ENCODE results near the gene COMT. TPM values are rescaled to one million over a fixed set of nuclear protein-coding genes. Genes with fewer than 3 reads are reported as not detected.

The COMT gene
- polyA plus RNA-seq, 6 donors from 2014 or later = 62.2 to 76.0 (median 69.6) TPM

DNA sequence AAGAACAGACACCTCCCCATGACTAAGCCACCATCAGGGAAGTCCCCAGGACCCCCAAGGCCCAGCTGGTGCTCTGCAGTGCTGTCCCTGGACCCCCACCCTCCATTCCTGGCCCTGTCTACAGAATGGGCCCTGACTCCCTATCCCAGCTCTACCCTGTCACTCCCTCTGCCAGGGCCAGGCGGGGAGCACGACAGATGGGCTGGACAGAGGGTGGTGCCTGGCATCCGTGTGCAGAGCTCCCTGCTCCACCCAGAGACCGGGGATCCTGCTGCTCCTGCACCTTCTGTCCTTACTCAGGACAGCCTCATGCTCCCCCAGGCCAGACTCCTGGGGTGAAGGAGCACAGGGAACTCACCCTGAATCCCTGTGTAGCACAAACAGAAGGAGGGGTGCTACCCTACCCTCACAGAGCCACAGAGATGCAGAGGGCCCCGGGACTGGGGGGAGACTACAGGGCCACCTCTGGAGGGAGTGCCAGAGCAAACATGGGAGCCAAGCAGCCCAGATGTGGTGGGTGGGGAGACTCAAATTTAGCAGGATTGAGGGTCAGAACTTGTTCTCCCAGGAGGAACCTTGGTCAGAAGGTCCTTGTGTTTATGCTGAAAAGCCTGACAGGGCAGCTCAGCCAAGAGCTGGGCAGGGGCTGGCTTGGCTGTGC is 73.1 kb downstream of the COMT start:
- Mint-ChIP-seq H3K9me3 (no peaks in the 10 kb centered on the region), H3K36me3 (no peaks in the 10 kb centered on the region), H3K4me1 (peaks cover 6 to 16% (median 13%) of the 10 kb centered on the region in 3 donors), H3K27ac (no peak overlapping the region), H3K27me3 (peaks cover 0 to 9% (median 8%) of the 10 kb centered on the region in 3 donors), H3K4me3 (peak overlapping the region in 7 of 8 donors; percentile 50 to 87 (median 78))
- ATAC-seq (ENCODE audit: low read depth in 2 of 2) (no peak), DNase-seq (no peak)

DNA sequence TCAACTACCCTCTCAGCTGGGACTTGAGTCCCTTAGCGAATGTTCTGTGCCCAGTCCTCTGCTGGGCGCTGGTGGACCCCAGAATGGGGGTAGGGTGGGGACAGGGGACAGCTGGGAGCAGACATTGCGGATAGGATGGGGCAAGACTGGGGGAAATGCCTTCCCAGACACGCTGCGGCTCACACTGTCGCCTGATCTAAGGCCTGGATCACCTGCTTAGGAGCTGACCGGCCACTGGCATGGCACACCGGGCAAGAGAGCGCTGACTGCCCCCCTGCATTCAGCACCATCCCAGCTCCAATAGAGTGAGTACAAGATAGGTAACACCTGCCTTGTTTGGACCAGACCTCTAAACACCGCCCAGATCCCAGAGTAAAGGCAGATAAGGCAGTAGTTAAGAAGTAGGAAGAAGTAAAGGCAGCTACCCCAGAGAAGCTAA is 73.6 kb downstream of the COMT start:
- peak overlapping the region; percentile 49 to 87 (median 75) for H3K4me3 Mint-ChIP-seq
- peak overlapping the region in 1 of 6 donors; percentile 24 for H3K27ac Mint-ChIP-seq
- DNase-seq = no peak
- no peaks in the 10 kb centered on the region for H3K9me3 Mint-ChIP-seq
- peaks cover 7 to 19% (median 15%) of the 10 kb centered on the region in 3 donors for H3K4me1 Mint-ChIP-seq
- no peak for ATAC-seq (ENCODE audit: low read depth in 2 of 2)
- no peaks in the 10 kb centered on the region for H3K36me3 Mint-ChIP-seq
- H3K27me3 Mint-ChIP-seq = peaks cover 0 to 9% (median 8%) of the 10 kb centered on the region in 3 donors

DNA sequence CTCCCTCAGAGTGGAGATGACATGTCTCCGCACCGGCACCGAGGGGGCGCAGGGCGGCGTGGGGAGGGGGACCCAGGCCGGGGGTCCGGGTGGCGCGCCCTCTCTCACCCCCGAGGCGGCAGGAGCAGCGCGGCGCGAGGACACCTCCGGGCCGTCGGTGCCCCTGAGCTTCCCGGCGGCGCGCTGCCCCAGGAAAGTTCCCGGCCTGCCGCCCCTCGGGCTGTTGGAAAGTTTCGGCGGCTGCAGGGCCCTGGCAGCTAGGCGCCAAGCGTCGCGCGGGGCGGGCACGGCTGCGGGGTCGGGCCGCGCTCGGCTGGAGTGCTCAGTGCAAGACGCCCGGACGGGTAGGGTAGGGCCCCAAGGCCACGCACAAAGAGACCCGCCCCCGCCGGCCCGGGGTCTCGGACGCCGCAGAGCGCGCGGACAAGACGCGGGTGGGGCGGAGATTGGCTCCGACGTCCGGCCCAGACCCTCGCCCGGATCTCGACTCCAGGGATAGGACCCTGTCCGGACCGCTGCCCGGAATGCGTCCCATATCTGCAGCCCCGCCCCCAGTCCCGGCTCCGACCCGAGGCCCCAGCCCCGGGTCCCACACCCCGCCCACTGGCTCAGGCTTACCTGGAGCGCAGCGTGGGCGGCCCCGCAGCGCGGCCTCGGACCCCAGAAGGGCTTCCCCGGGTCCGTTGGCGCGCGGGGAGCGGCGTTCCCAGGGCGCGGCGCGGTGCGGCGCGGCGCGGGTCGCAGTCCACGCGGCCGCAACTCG is 74.6 kb downstream of the COMT start:
- Mint-ChIP-seq H3K27ac (no peak overlapping the region), H3K4me3 (peak overlapping the region in 5 of 8 donors; percentile 20 to 96 (median 63)), H3K4me1 (peaks cover 11 to 23% (median 19%) of the 10 kb centered on the region in 3 donors), H3K27me3 (peaks cover 0 to 9% (median 8%) of the 10 kb centered on the region in 3 donors), H3K9me3 (no peaks in the 10 kb centered on the region), H3K36me3 (no peaks in the 10 kb centered on the region)
- DNase-seq = peak; percentile 22
- no peak for ATAC-seq (ENCODE audit: low read depth in 2 of 2)

DNA sequence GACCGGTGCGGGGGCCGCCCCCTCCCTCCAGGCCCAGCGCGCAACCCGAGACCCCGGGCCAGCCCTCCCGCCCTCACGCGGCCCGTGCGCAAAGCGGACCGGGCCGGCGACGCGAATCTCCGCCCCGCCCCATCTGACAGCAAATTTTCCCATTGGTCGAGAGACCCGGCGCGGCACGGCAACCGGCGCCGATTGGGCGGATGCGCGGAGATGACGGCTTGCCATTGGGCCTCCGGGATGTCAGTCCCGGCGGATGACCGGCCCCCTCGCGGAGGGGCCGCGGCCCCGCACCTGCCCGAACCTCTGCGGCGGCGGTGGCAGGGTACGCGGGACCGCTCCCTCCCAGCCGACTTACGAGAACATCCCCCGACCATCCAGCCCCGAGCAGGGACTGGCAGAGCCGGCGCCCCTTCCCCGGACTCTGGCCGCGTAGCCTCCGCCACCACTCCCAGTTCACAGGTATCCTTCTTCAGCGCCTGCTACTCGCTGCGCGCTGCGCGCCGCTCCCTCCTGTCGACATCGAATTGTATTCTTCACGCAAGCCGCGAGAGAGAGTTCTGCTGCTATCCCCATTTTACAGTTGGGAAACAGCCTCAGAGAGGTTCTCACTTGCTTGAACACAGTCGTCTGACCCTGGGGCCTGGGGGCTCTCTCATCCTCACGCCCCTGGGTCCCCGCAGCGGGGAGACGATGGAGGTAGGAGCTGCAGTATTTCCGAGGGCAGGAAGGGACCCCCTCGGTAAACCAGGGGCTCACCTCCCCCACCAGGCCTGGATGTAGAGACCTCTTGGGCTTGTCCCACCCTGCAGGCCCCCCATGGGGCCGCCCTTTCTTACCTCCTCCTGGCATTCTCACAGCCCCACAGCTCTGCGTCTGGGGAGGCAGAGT is 75.4 kb downstream of the COMT start, which contains the start of gene ARVCF:
Gene ARVCF (minus strand): TSS at position 90 of the 888 bp plus-strand sequence. CDS start 26,029 bp downstream, outside the sequence.
- ATAC-seq (ENCODE audit: low read depth in 2 of 2) (peak; percentile 70 to 71), DNase-seq (peak; percentile 92)
- Mint-ChIP-seq H3K27me3 (peaks cover 0 to 9% (median 8%) of the 10 kb centered on the region in 3 donors), H3K9me3 (no peaks in the 10 kb centered on the region), H3K4me3 (peak within 1 kb of the TSS; percentile 81 to 96 (median 91)), H3K36me3 (no peaks in the 10 kb centered on the region), H3K27ac (peak within 1 kb of the TSS in 3 of 6 donors; percentile 24 to 88 (median 68)), H3K4me1 (peaks cover 19 to 32% (median 25%) of the 10 kb centered on the region in 3 donors)

DNA sequence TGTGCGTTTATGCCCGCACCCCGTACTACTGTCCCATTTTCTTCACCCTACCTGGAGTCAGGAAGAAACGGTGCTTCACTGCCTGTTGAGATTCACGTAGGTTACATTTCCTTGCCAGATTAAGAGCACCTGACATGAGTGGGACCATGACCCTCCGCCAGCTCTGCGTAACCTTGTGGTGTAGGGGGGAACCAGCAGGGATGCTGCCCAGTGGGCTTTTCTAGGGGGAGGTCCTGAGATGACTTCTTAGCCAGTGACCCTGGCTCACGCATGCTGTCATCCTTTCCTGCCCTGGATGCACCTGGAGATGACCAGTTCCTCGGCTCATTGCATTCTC is 76.0 kb downstream of the COMT start:
- H3K9me3 Mint-ChIP-seq = no peaks in the 10 kb centered on the region
- H3K36me3 Mint-ChIP-seq = no peaks in the 10 kb centered on the region
- DNase-seq (no peak), ATAC-seq (ENCODE audit: low read depth in 2 of 2) (no peak)
- H3K4me1 Mint-ChIP-seq = peaks cover 25 to 38% (median 30%) of the 10 kb centered on the region in 3 donors
- H3K27me3 Mint-ChIP-seq = peaks cover 0 to 9% (median 8%) of the 10 kb centered on the region in 3 donors
- H3K27ac Mint-ChIP-seq = peak overlapping the region in 1 of 6 donors; percentile 68
- peak overlapping the region; percentile 81 to 96 (median 91) for H3K4me3 Mint-ChIP-seq

DNA sequence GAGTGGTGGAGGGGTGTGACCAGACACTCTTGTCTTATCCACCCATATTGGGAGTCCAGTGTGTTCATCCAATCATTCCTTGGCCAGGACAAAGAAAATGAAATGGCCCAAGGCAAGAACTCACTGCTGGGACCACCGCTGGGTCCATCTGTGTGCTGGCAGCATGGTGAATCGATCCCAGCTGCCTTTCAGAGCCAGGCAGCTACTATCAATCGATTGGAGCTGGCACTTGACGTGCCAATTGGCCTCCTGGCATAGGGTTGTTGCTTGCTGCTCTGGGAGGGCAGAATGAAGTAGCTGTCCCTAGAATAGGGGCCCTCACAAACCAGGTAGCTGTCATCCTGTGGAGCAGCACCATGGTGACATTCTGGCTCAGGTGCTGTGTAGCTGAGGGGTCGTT is 76.4 kb downstream of the COMT start:
- H3K4me1 Mint-ChIP-seq = peaks cover 28 to 42% (median 34%) of the 10 kb centered on the region in 3 donors
- H3K36me3 Mint-ChIP-seq = no peaks in the 10 kb centered on the region
- no peak for DNase-seq
- ATAC-seq (ENCODE audit: low read depth in 2 of 2) = no peak
- peak overlapping the region in 1 of 6 donors; percentile 68 for H3K27ac Mint-ChIP-seq
- H3K27me3 Mint-ChIP-seq = peaks cover 0 to 9% (median 8%) of the 10 kb centered on the region in 3 donors
- H3K9me3 Mint-ChIP-seq = no peaks in the 10 kb centered on the region
- H3K4me3 Mint-ChIP-seq = peak overlapping the region; percentile 70 to 96 (median 90)

Other genes starting within 250 kb of the COMT start
- gene SEPTIN5, start 227.3 kb upstream of the COMT start, polyA plus RNA-seq (ENCODE audit: low read depth in 6 of 6) = 1 to 10 TPM in 3 of 6 donors, under 1 TPM in 2, not detected in 1; 0.38 to 1.6 (median 1.0) TPM
- gene GP1BB, start 218.2 kb upstream of the COMT start, polyA plus RNA-seq (ENCODE audit: low read depth in 6 of 6) = 1 to 10 TPM in 5 of 6 donors, under 1 TPM in 1; 0.38 to 6.2 (median 4.0) TPM
- gene TBX1, start 181.0 kb upstream of the COMT start, polyA plus RNA-seq (ENCODE audit: low read depth in 6 of 6) = not detected
- 10 to 100 TPM in 4 of 6 donors, 1 to 10 TPM in 2; 6.2 to 14.8 (median 12.0) TPM for gene GNB1L, start 86.9 kb upstream of the COMT start, polyA plus RNA-seq (ENCODE audit: low read depth in 6 of 6)
- gene RTL10, start 86.9 kb upstream of the COMT start, polyA plus RNA-seq (ENCODE audit: low read depth in 6 of 6) = 1 to 10 TPM in 5 of 6 donors, not detected in 1; 5.5 to 8.9 (median 6.1) TPM
- 10 to 100 TPM in 3 of 6 donors, 1 to 10 TPM in 3; 8.1 to 14.7 (median 10.1) TPM for gene TXNRD2, start within 50 bp of the COMT start, polyA plus RNA-seq (ENCODE audit: low read depth in 6 of 6)
- 1 to 10 TPM in 1 of 6 donors, under 1 TPM in 4, not detected in 1; 0.24 to 2.5 (median 0.56) TPM for gene ARVCF, start 75.1 kb downstream of the COMT start, polyA plus RNA-seq (ENCODE audit: low read depth in 6 of 6)
- gene TANGO2, start 79.3 kb downstream of the COMT start, polyA plus RNA-seq (ENCODE audit: low read depth in 6 of 6) = 10 to 100 TPM; 24.3 to 46.1 (median 34.6) TPM
- gene DGCR8, start 138.5 kb downstream of the COMT start, polyA plus RNA-seq (ENCODE audit: low read depth in 6 of 6) = 1 to 10 TPM in 5 of 6 donors, under 1 TPM in 1; 0.49 to 6.7 (median 2.3) TPM
- gene RANBP1, start 174.3 kb downstream of the COMT start, polyA plus RNA-seq (ENCODE audit: low read depth in 6 of 6) = 100 to 1,000 TPM in 2 of 6 donors, 10 to 100 TPM in 4; 73.1 to 107 (median 91.0) TPM
- gene TRMT2A, start 175.5 kb downstream of the COMT start, polyA plus RNA-seq (ENCODE audit: low read depth in 6 of 6) = 10 to 100 TPM; 15.1 to 29.7 (median 21.3) TPM
- gene ZDHHC8, start 190.0 kb downstream of the COMT start, polyA plus RNA-seq (ENCODE audit: low read depth in 6 of 6) = 1 to 10 TPM in 5 of 6 donors, under 1 TPM in 1; 0.56 to 4.4 (median 2.5) TPM
- not detected for gene CCDC188, start 209.3 kb downstream of the COMT start, polyA plus RNA-seq (ENCODE audit: low read depth in 6 of 6)